ENCODE measurements around the gene GFOD1.
"Not testable (repeated sequence)": the region's sequence is repeated elsewhere in the genome, so short reads cannot be mapped to it uniquely, and the experiment has no call there.

GRCh38 chr6:13388769-13389168 is 98.6 kb downstream of the GFOD1 start:
- not testable (repeated sequence) for TF ChIP-seq CTCF (conservative IDR thresholded peaks at IDR 0.05; ENCODE audit: low read length); EZH2phosphoT487 (IDR thresholded peaks at IDR 0.05; ENCODE audit: borderline replicate concordance)
